ENCODE results near the gene DHRS7B. TPM values are rescaled to one million over a fixed set of nuclear protein-coding genes. Genes with fewer than 3 reads are reported as not detected.

The DHRS7B gene
- total RNA-seq, 1 experiment from 2014 or later, result 9.4 TPM

DNA sequence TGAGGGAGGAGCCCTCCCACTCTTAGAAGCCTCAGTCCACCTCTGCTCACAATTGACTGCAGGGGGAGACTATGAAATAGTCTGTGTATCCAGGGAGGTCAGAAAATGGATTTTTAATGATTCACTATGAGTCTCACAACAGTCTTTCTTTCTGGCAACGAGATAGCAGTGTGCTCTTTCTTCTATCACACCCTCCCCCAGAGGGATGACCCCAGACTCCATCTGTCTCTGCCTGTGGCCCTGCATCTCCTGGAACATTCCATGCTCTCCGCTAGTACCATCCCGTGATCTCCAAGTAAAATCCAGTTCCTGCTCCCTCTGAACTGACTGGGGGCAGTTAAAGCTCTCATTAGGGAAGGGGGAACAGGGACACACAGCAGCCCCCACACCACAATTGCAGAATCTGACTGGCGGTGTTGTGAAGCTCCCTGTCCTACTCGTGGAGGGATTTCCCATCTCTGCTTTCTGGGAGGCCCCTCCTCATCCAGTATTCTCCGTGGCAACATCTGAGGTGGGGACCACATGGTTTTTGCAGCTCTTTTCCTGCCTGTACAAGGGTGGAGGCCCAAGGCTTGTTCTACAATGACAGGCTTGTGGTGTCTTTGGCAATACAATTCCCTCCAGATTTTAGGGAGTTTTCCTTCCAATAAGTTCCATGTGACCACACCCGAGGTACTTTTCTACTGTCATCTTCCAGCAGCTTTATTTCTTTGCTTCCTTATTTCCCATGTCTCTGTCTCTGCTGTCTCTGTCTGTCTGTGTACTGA, 107.0 kb downstream of the DHRS7B start:
- Histone ChIP-seq H3K4me1 (ENCODE audit: control insufficient read depth, insufficient read depth, low read length) (no peaks in the 10 kb centered on the region), H3K27ac (ENCODE audit: low read length) (no peak overlapping the region), H3K27me3 (ENCODE audit: control insufficient read depth, insufficient read depth, low read length) (no peaks in the 10 kb centered on the region), H3K36me3 (ENCODE audit: control insufficient read depth, insufficient read depth, low read length) (no peaks in the 10 kb centered on the region), H3K9me3 (ENCODE audit: control insufficient read depth, insufficient read depth, low read depth, low read length) (no peaks in the 10 kb centered on the region), H3K4me3 (ENCODE audit: low read depth in 2 of 2, low read length in 2 of 2) (no peak overlapping the region)
- ChIA-PET CTCF (no interaction called here), POLR2A (no interaction called here)
- ATAC-seq (no peak), DNase-seq (ENCODE audit: low read depth, low spot score) (no peak)
- in situ Hi-C loops (cut with HindIII; ENCODE audit: low pct_unique_long_range_greater_than_20kb, low sequenced_read_pairs), result no loop called here
- TF ChIP-seq TCF7L2 (IDR thresholded peaks at IDR 0.05; ENCODE audit: low read depth, low read length) (no peak), CTCF (IDR thresholded peaks at IDR 0.05) (no peak), REST (IDR thresholded peaks at IDR 0.05; ENCODE audit: insufficient read depth in 1 of 2, low read depth in 2 of 2, low read length in 1 of 2) (no peak), POLR2AphosphoS5 (IDR thresholded peaks at IDR 0.05; ENCODE audit: low read depth, low read length) (no peak), SIN3A (IDR thresholded peaks at IDR 0.05; ENCODE audit: borderline replicate concordance, insufficient read depth, low read depth, low read length) (no peak)
- intact Hi-C loops (cut with micrococcal nuclease; ENCODE audit: unreplicated experiment), result no loop called here
- BruUV-seq (replicated peaks), result no TSS peak

GRCh38 chr17:21235921-21236320, 109.2 kb downstream of the DHRS7B start:
- CTCF ChIA-PET, result interaction anchor here (0.7 kb wide), 1 partner anchor 193 kb away, joined by 4 read pairs; no protein-coding TSS in a partner anchor
- in situ Hi-C loops (cut with HindIII; ENCODE audit: low pct_unique_long_range_greater_than_20kb, low sequenced_read_pairs), result no loop called here
- ATAC-seq, result no peak

More at GRCh38 chr17:21235921-21236320, 109.2 kb downstream of the DHRS7B start:
- POLR2A ChIA-PET, result no interaction called here
- Histone ChIP-seq H3K4me3 (ENCODE audit: low read depth in 2 of 2, low read length in 2 of 2) (no peak overlapping the region), H3K27ac (ENCODE audit: low read length) (no peak overlapping the region), H3K36me3 (ENCODE audit: control insufficient read depth, insufficient read depth, low read length) (no peaks in the 10 kb centered on the region), H3K9me3 (ENCODE audit: control insufficient read depth, insufficient read depth, low read depth, low read length) (no peaks in the 10 kb centered on the region), H3K4me1 (ENCODE audit: control insufficient read depth, insufficient read depth, low read length) (no peaks in the 10 kb centered on the region), H3K27me3 (ENCODE audit: control insufficient read depth, insufficient read depth, low read length) (no peaks in the 10 kb centered on the region)
- BruUV-seq (replicated peaks), result no TSS peak
- intact Hi-C loops (cut with micrococcal nuclease; ENCODE audit: unreplicated experiment), result no loop called here
- no peak for TF ChIP-seq CTCF (IDR thresholded peaks at IDR 0.05)
- no peak for TF ChIP-seq SIN3A (IDR thresholded peaks at IDR 0.05; ENCODE audit: borderline replicate concordance, insufficient read depth, low read depth, low read length)
- TF ChIP-seq REST (IDR thresholded peaks at IDR 0.05; ENCODE audit: insufficient read depth in 1 of 2, low read depth in 2 of 2, low read length in 1 of 2), result no peak
- TF ChIP-seq POLR2AphosphoS5 (IDR thresholded peaks at IDR 0.05; ENCODE audit: low read depth, low read length), result no peak
- TF ChIP-seq TCF7L2 (IDR thresholded peaks at IDR 0.05; ENCODE audit: low read depth, low read length), result no peak
- DNase-seq (ENCODE audit: low read depth, low spot score), result no peak

Measured in Panc1 (cell line).